H9 (cell line): Measurements from ENCODE around the gene DYRK1B. TPM values are rescaled to one million over a fixed set of nuclear protein-coding genes. Genes with fewer than 3 reads are reported as not detected.

Experiments used
- DNase-seq: peaks from one replicate; pipeline ENCODE4 v3.0.0-alpha.2; 2017
- H2AFZ ChIP-seq: one replicate; pipeline ENCODE4 v1.6.1; 2013; ENCODE audit warnings: mild to moderate bottlenecking, low read length, control low read depth, moderate library complexity
- H2AK5ac ChIP-seq: 2 replicates; pipeline ENCODE4 v1.6.1; 2013; ENCODE audit warnings: low read length, control low read depth, mixed read lengths; ENCODE audit not compliant: insufficient read length
- H2BK120ac ChIP-seq: one replicate; pipeline ENCODE4 v1.6.1; 2013; ENCODE audit warnings: low read depth, mild to moderate bottlenecking, low read length, control low read depth, inconsistent platforms; ENCODE audit not compliant: poor library complexity, severe bottlenecking
- H2BK12ac ChIP-seq: 2 replicates; pipeline ENCODE4 v1.6.1; 2013; ENCODE audit warnings: low read length, control low read depth, mixed read lengths, low read depth; ENCODE audit not compliant: insufficient read length
- H2BK15ac ChIP-seq: 2 replicates; pipeline ENCODE4 v1.6.1; 2013; ENCODE audit warnings: low read depth, low read length, control low read depth
- H2BK20ac ChIP-seq: one replicate; pipeline ENCODE4 v1.6.1; 2013; ENCODE audit warnings: low read depth, mild to moderate bottlenecking, low read length, control low read depth, inconsistent platforms; ENCODE audit not compliant: poor library complexity, severe bottlenecking
- H2BK5ac ChIP-seq: 2 replicates; pipeline ENCODE4 v1.6.1; 2013; ENCODE audit warnings: low read length, control low read depth, mixed read lengths; ENCODE audit not compliant: insufficient read length
- H3K14ac ChIP-seq: 2 replicates; pipeline ENCODE4 v1.6.1; 2013; ENCODE audit warnings: low read length, control low read depth; ENCODE audit not compliant: insufficient read depth
- H3K18ac ChIP-seq: 2 replicates; pipeline ENCODE4 v1.6.1; 2013; ENCODE audit warnings: low read depth, mild to moderate bottlenecking, mixed read lengths, low read length, control low read depth; ENCODE audit not compliant: insufficient read length
- H3K23ac ChIP-seq: 2 replicates; pipeline ENCODE4 v1.6.1; 2013; ENCODE audit warnings: low read length, control low read depth, mixed read lengths, low read depth; ENCODE audit not compliant: insufficient read length
- H3K23me2 ChIP-seq: 2 replicates; pipeline ENCODE4 v1.6.1; 2013; ENCODE audit warnings: low read depth, mild to moderate bottlenecking, mixed read lengths, low read length, control low read depth; ENCODE audit not compliant: insufficient read length, poor library complexity, severe bottlenecking
- H3K27ac ChIP-seq: 2 replicates; pipeline ENCODE4 v1.5.1; 2013; ENCODE audit warnings: low read length, control low read depth, mixed read lengths, low read depth; ENCODE audit not compliant: insufficient read length
- H3K27me3 ChIP-seq: 2 replicates; pipeline ENCODE4 v1.6.1; 2013; ENCODE audit warnings: low read length, control low read depth, inconsistent platforms; ENCODE audit not compliant: insufficient read depth
- H3K4ac ChIP-seq: 2 replicates; pipeline ENCODE4 v1.6.1; 2013; ENCODE audit warnings: low read depth, mild to moderate bottlenecking, control low read depth, inconsistent platforms, low read length, moderate library complexity
- H3K4me1 ChIP-seq: 2 replicates; pipeline ENCODE4 v1.6.1; 2013; ENCODE audit warnings: low read length, control low read depth, inconsistent platforms; ENCODE audit not compliant: insufficient read depth
- H3K4me2 ChIP-seq: 2 replicates; pipeline ENCODE4 v1.6.1; 2013; ENCODE audit warnings: low read length, control low read depth, mixed read lengths; ENCODE audit not compliant: insufficient read length, insufficient read depth
- H3K56ac ChIP-seq: 2 replicates; pipeline ENCODE4 v1.6.1; 2013; ENCODE audit warnings: low read depth, mild to moderate bottlenecking, mixed read lengths, low read length, control low read depth; ENCODE audit not compliant: insufficient read length
- H3K79me1 ChIP-seq: 2 replicates; pipeline ENCODE4 v1.6.1; 2013; ENCODE audit warnings: low read depth, mild to moderate bottlenecking, moderate library complexity, low read length, control low read depth, inconsistent platforms; ENCODE audit not compliant: insufficient read depth, poor library complexity, severe bottlenecking
- H3K79me2 ChIP-seq: 2 replicates; pipeline ENCODE4 v1.6.1; 2013; ENCODE audit warnings: low read length, control low read depth, inconsistent platforms; ENCODE audit not compliant: insufficient read depth
- H3K9ac ChIP-seq: 2 replicates; pipeline ENCODE4 v1.6.1; 2013; ENCODE audit warnings: low read length, control low read depth, mixed read lengths; ENCODE audit not compliant: insufficient read length; ENCODE audit errors: extremely low read depth
- H3K9me3 ChIP-seq: one replicate; pipeline ENCODE4 v1.6.1; 2013; ENCODE audit warnings: low read depth, low read length, inconsistent platforms; ENCODE audit not compliant: control insufficient read depth
- H3T11ph ChIP-seq: one replicate; pipeline ENCODE4 v1.6.1; 2013; ENCODE audit warnings: mild to moderate bottlenecking, low read length, control low read depth, inconsistent platforms
- H4K20me1 ChIP-seq: one replicate; pipeline ENCODE4 v1.6.1; 2013; ENCODE audit not compliant: control insufficient read depth, insufficient read length, insufficient read depth
- H4K5ac ChIP-seq: 2 replicates; pipeline ENCODE4 v1.6.1; 2013; ENCODE audit warnings: low read depth, mild to moderate bottlenecking, mixed read lengths, low read length, control low read depth; ENCODE audit not compliant: insufficient read length
- H4K8ac ChIP-seq: replicated peaks from 2 replicates; pipeline ENCODE4 v1.6.1; 2013; ENCODE audit warnings: low read length, control low read depth, mixed read lengths, low read depth; ENCODE audit not compliant: insufficient read length
- H4K91ac ChIP-seq: 2 replicates; pipeline ENCODE4 v1.6.1; 2013; ENCODE audit warnings: low read depth, mild to moderate bottlenecking, moderate library complexity, mixed read lengths, low read length, control low read depth; ENCODE audit not compliant: insufficient read length
- H3K27ac Mint-ChIP-seq, 3 experiments: 2 replicates in 2 of 3; 3 replicates in 1 of 3; pipeline ENCODE4 v1.8.0; 2020 to 2021; ENCODE audit warnings: mixed read lengths in 3 of 3, mild to moderate bottlenecking in 1 of 3, moderate library complexity in 1 of 3
- H3K27me3 Mint-ChIP-seq: 2 replicates; pipeline ENCODE4 v1.8.0; 2021; ENCODE audit warnings: low read depth, mild to moderate bottlenecking, moderate library complexity, mixed read lengths
- H3K36me3 Mint-ChIP-seq, 3 experiments: 2 replicates in 2 of 3; 3 replicates in 1 of 3; pipeline ENCODE4 v1.8.0; 2020 to 2021; ENCODE audit warnings: low read depth in 3 of 3, mixed read lengths in 3 of 3; ENCODE audit not compliant: insufficient read depth in 1 of 3
- H3K4me1 Mint-ChIP-seq, 2 experiments: 2 replicates each; pipeline ENCODE4 v1.8.0; 2020; ENCODE audit warnings: mixed read lengths in 2 of 2
- H3K4me3 Mint-ChIP-seq, 2 experiments: 2 replicates in 1 of 2; 3 replicates in 1 of 2; pipeline ENCODE4 v1.8.0; 2020 to 2021; ENCODE audit warnings: mild to moderate bottlenecking in 2 of 2, mixed read lengths in 2 of 2, moderate library complexity in 1 of 2
- H3K9me3 Mint-ChIP-seq, 2 experiments: 2 replicates in 1 of 2; 3 replicates in 1 of 2; pipeline ENCODE4 v1.8.0; 2020; ENCODE audit warnings: mild to moderate bottlenecking in 2 of 2, mixed read lengths in 2 of 2, moderate library complexity in 1 of 2
- CTCF ChIP-seq: fragments of 200-600 bp; sonication (generic); conservative IDR thresholded peaks from 3 replicates; pipeline ENCODE4 v1.8.0; 2021; ENCODE audit warnings: antibody characterized with exemption, mild to moderate bottlenecking
- WGBS: extraction: QIAGEN DNeasy Blood & Tissue Kit; methylation state at CpG from one replicate; pipeline ENCODE4 v1.1.7; 2013; ENCODE audit warnings: missing lambda C conversion rate, low lambda C conversion rate, mixed read lengths; ENCODE audit not compliant: insufficient read length; ENCODE audit errors: extremely low coverage; 5-methylcytosine and 5-hydroxymethylcytosine counted together
- total RNA-seq: library from RNA; stranded (reverse); gene quantifications from 2 replicates; pipeline ENCODE4 v1.2.1, GENCODE V29; 2021

DYRK1B gene
- total RNA-seq, 1 experiment from 2014 or later = 14.3 TPM

DNA sequence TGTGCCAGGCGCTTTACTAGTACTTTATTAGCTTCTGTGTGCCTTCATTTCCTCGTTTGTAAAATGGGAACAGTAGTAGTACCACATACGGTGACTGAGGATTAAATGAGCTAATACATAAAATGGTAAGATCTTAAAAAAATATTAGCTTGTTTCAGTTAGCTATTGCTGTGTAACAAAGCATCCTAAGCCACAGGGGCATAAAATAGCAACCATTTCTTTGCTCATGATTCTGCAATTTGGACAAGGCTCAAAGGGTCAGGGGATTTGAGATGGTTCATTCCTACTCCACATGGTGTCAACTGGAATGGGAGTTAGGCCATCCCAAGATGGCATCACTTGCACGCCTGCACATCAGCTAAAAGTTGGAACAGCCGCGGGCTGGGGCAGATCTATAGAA lies 13.3 kb downstream of the DYRK1B start:
- Histone ChIP-seq H4K20me1 (no peaks in the 10 kb centered on the region), H3T11ph (no peak overlapping the region)
- no peak for DNase-seq

More for the DNA sequence above, 13.3 kb downstream of the DYRK1B start:
- H4K8ac ChIP-seq = no peak overlapping the region
- no peak for TF ChIP-seq CTCF
- no peak overlapping the region for H2BK15ac ChIP-seq
- H3K4me3 Mint-ChIP-seq = no peak overlapping the region
- H3K79me2 ChIP-seq = no peaks in the 10 kb centered on the region
- peaks cover 3% of the 10 kb centered on the region in 2 experiments; a peak in 3 of 4 replicates for H3K4me1 Mint-ChIP-seq
- H3K9me3 ChIP-seq = no peaks in the 10 kb centered on the region
- no CpG with 5 or more reads among the region's 6 CpGs for WGBS
- no peaks in the 10 kb centered on the region for H3K79me1 ChIP-seq
- no peaks in the 10 kb centered on the region for H3K9me3 Mint-ChIP-seq
- no peak overlapping the region for H2AFZ ChIP-seq
- no peak overlapping the region for H3K23ac ChIP-seq
- no peak overlapping the region for H3K14ac ChIP-seq
- no peak overlapping the region for H3K27ac ChIP-seq
- no peak overlapping the region for H2BK120ac ChIP-seq
- no peaks in the 10 kb centered on the region for H3K4me1 ChIP-seq
- H3K9ac ChIP-seq = no peak overlapping the region
- no peak overlapping the region for H4K5ac ChIP-seq
- no peak overlapping the region for H3K4ac ChIP-seq
- no peak overlapping the region for H2BK12ac ChIP-seq
- H3K56ac ChIP-seq = no peak overlapping the region
- no peaks in the 10 kb centered on the region for H3K27me3 ChIP-seq
- H2BK5ac ChIP-seq = no peak overlapping the region
- no peak overlapping the region for H4K91ac ChIP-seq
- no peak overlapping the region for H2BK20ac ChIP-seq
- H3K27ac Mint-ChIP-seq = no peak overlapping the region
- H3K18ac ChIP-seq = no peak overlapping the region
- no peak overlapping the region for H2AK5ac ChIP-seq
- H3K23me2 ChIP-seq = peaks cover 8% of the 10 kb centered on the region
- H3K4me2 ChIP-seq = no peak overlapping the region
- H3K27me3 Mint-ChIP-seq = no peaks in the 10 kb centered on the region
- peaks cover 0 to 16% (median 0%) of the 10 kb centered on the region in 3 experiments; a peak in 2 of 7 replicates for H3K36me3 Mint-ChIP-seq
